ENCODE results near the gene PERCC1.
A peak's percentile ranks its signal among the peaks of the same experiment; 100 is the strongest.

The PERCC1 gene

DNA sequence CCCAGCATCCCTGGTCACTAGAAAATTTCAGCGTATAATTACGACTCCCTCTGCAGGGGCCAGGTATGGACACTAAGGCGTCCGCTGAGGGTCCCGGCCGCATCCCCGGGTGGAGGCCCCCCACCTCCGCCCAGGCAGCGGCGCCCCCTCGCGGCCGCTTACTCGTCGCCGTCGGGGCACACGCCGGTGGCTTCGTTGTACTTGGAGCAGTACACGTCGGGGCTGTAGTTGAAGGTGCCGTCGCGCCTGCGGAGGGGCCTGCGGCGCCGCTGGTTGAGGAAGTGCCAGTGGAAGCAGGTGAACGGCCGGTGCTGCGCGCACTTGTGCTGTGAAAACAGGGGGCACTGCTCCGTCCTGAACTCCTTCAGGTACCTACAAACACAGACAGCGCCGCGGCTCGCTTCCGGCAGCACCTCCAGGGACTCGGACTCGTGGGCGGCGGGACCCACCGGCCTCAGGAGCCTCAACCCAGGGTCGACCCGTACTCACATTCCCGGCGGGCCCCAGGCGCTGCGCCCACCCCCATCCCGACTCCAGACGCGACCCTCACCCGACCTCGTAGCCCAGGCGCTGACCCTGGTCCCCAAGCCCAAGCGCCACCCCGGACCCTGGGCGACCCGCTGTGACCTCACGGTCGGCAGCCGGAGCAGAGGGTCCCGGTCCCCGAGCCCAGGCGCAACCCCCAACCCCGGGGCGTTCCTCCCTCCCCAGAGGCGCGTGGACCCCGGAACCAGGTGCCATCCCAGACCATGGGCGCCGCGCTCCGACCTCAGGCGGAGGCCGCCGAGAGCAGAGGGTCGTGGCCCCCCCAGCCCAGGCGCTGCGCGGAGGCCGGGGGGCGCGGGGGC lies 17.0 kb upstream of the PERCC1 start:
- DNase-seq = peak; percentile 65

DNA sequence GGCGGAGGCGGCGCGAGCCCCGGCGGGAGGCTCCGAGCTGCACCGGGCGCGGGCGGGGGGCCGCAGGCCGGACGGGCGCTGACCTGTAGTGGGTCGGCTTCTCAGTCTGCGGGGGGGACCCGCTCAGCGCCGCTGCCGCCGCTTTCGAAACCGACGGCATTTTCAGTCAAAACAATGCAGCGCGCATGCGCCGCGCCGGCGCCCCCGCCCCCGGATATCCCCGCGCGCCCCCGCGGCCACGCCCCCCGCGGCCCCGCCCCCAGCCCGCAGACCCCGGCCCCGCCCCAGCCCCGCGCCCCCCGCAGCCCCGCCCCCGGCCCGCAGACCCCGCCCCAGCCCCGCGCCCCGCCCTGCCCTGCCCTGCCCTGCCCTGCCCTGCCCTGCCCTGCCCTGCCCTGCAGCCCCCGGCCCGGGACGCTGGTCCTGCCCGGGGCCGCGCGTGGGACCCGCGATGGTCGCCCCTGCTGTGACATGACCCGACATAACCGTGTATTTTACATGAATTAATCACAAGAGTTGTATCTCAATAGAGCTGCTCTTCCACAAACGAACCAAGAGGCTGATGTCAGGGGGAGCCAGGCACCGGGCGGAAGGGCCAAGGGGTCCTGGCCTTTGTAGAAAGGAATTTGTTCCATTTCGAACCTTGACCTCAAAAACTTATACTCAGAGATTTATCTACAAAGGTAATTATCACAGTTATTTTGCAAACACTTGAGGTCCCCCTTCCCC lies 16.2 kb upstream of the PERCC1 start, which contains the start of gene UNKL:
UNKL (minus strand) TSS at position 173 of the 729 bp plus-strand sequence; CDS start at position 160, 13 bp downstream.
- peak; percentile 77 for DNase-seq

DNA sequence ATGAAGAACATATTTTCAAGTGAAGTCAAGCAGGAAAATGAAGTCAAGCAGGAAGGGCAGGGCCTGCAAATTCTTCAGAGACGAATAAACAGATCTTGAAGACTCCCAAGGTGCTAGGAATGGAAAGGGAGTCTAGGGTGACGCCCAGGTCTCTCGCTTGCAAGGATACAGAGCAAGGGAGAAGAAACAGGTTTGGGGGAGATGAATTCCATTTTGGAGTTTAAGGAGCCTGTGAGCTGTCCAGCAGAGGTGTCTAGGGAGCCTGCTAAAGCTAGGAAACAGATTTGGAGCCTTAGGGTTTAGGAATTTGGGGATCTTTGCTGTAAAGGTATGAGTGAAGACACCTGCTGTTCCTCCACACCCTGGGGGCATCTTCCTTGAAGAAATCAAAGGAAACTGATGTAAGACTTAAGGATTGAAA lies 14.3 kb upstream of the PERCC1 start:
- no peak for DNase-seq

DNA sequence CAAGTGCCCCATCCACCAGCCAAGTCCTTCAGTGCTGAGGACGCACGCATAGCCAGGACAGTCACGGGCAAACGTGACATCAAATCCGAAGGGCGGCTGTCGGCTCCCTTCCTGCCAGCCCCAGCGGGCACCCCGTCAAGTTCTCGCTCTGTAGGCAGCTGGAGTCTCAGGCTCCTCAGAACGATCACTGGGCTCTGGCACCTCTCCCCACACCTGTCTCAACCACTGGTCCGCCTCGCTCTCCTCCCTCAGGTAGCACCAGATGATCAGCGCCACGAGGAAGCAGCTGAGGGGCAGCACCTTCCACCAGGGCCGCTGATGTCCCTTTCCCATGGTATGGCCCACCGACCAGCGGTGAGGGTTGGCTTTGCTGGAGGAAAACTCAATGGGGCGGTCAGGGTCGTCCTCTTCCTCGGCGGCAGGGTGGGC lies 10.8 kb upstream of the PERCC1 start:
- DNase-seq = no peak

DNA sequence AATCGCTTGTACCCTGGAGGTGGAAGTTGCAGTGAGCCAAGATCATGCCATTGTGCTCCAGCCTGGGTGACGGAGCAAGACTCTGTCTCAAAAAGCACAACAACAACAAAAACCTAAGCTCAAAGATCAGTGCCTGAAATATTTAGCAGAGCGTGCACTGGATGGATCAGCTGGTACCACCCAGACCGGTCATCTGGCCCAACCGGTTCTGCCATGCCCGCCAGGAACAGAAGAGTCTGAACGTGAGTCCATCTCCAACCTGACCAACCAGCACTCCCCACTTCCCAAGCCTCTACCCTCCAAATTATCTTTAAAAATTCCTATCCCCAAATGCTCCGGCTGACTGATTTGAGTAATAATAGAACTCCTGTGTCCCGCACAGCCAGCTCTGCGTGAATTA lies 8.8 kb upstream of the PERCC1 start:
- no peak for DNase-seq

DNA sequence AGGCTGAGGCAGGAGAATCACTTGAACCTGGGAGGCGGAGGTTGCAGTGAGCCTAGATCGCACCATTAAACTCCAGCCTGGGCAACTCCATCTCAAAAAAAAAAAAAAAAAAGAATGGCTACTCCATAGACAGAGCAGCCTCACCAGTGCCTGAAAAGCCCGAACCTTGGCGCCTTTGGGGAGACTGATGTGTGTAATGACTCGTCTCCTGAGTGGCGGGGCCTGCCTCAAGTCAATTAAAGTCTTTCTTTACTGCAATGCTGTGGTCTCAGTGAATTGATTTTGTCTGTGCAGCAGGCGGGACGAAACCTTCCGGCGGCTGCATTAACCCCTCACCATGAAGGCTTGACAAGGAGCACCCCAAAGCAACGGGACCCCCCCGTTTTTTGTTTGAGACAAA lies 6.8 kb upstream of the PERCC1 start:
- DNase-seq = no peak

DNA sequence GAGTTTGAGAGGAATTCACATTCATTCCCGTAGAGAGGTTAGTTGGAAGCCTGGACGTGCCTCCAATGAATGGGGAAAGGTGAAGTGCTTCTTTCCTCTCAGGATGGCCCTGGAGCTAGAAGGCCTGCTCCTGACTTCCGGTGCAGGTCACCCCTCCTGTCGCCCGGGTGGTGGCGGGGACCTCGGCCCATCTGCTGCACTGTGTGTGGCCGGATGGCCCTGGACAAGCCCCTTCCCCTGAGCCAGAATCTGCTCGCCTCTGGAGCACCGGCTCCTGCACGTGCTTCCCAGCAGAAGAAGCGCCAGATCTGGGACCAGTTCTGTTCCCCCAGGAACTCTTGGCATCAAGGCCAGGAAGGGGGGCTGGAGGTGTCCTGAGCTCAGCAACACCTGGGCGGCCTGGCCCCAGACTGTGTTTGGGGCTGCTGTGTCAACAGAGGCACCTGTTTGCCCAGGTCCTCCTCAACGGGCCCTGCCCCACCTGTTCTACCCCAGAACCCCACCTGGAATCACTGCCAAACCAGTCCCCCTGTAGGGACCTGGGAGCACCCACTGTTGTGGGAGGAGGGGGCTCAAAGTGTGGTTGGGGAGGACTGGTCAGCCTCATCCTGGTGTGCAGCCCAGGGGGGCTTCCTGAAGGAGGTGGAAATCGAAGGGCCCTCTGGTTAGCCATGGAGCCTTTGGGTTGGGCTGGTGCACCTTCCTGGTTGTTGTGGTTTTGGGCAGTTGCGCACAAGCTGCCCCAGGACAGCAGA lies 5.1 kb upstream of the PERCC1 start:
- no peak for DNase-seq

DNA sequence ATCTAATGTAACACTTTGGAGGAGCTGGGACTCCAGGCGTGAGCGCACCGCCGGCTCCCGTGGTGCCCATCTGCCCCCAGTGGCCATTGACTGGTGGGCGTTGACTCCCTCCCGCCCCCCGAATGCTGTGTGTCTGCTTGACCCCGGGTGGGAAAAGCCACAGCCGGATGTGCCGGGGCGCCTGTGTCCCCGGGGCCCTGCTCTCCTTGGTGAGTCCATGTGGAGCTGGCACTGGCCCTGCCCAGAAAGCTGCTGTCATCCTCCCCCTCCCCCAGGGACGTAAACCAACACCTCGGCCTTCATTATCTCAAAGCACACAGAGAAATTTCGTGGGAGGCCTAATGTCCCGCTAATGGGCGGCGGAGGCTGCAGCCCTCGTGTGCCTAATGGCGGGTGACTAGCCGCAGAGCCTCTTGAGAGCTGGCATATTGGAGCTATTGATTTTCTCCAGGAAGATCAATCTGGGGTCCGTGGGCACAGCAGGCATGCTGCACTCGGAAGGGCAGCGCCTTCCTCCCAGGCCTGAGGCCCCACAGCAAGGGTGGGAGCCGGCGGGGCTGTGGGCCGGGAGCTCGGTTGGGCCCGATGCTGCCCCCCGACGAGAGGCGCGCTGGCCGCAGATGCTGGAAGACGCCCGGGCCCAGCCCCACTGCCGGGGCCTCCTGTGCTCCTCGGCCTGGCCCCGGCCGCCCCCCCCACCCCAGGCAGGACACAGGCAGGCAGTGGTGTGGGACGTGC lies 4.0 kb upstream of the PERCC1 start:
- DNase-seq = peak; percentile 31

DNA sequence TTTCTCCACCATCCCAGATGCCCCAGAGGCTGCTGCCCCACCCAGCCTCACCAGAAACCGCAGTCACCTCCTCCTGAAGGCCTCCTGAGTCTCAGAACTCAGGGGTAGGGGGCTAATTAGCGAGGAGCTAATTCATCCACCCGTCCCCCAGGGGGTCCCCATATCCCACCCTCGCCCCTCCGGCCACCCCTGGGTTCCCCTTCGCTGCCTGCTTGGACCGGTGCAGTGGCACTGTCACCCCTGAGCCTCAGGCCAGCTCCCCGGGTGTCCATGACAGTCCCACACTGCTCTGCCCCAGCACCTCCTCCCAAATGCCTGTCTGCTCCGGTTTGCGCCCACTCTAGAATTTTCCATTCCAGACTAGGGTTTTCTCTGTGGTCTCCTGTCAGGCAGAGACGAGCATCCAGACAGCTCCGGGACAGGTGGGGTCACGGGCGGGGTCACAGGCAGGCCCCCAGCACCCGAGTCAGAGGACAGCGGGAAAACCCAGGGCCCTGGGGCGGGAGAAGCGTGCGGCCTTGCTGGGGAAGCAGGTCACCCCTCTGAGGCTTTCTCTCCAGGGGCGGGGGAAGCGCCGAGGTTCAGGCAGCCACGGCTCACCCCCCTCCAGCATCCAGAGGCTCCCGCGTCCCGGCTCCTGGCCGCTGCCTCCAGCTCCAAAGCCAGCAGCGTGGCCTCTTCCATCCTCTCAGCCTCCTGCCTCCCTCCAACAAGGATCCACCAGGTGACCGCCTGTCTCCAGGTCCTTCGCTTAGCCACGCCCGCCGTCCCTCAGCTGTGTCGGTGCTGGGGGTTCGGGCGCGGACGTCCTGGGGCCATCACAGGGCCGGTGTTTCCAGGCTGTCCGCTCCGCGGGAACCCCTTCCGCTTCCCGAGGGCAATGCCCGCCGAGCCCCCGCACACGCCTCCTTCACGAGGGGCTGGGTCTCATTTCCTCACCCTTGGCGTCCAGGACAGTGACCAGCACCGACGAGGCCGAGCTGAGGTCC lies 3.1 kb upstream of the PERCC1 start:
- no peak for DNase-seq

DNA sequence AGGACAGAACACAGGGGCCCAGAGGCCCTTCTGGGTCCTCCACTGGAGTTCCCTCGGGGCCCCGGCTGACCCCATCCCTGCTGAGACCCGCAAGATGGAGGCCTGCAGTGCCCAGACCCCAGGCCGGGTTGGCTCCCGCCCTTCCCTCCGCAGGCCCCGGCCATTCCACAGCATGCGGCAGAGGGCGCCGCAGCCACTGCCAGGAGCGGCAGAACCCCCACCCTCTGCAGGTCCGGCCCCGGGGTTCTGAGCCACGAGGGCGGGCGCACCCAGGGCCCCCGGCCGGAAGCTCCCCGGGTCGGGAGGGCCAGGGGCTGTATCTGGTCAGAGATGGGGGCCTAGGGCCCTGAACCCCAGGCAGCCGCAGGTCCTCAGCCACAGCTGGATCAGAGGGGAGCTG lies 2.4 kb upstream of the PERCC1 start:
- DNase-seq = no peak

DNA sequence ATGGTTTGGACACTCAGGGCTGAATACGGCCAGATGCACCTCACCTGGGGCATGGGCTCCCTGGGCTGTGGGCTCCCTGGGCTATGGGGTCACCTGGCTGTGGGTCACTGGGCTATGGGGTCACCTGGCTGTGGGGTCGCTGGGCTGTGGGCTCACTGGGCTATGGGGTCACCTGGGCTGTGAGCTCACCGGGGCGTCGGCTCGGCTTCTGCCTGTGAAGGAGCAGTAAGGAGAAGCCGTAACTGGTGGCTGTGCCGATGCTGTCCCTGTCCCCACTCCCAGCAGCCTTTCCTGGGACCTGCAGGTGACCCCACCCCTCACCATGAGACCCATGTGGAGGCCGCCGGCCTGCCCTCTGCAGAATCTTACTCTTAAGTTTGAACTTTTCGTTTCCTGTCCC lies 1.9 kb upstream of the PERCC1 start:
- no peak for DNase-seq

DNA sequence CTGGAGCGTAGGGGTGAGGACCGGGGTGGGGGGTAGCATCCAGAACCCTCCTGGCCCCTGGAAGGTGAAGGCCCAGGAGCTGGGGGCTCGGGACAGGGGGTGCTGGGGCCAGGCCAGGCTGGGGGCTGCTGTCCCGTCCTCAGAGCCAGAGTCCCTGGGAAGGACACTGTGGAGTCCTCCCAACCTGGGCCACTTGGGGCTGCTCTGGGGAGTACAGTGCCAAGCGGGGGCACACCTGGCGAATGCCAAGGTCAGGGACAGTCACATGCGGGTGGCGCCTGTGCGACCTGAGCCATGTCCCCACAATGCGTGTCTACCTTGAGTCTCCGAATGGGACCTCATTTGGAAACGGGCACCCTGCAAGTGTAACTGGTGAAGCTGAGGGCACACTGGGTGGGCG lies 1.2 kb upstream of the PERCC1 start:
- DNase-seq = no peak

DNA sequence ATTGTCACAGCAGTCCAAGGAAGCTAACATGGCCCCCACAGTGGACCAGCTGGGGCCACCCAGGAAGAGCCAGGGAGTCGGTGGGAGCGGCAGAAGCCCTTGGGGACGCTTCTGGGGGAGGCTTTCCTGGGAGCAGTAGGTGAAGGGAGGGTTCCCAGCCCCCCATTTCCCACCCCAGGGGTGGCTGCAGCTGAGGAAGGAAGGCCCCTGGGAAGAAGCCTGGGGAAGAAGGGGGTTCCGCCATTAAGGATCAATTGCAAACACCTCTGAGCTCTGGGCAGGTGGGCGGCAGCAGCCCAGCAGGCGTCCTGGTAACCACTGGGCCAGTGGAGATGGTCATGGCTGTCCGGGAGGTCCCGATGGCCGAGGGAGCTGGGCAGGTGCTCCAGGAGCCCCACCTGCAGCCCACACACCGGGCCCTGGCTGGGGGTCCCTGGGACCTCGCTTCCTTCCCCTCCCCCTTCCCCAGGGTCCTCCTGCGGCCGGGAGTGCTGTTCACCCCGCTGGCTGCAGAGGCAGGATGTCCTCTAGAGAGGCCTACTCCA lies 592 bp upstream of the PERCC1 start:
- DNase-seq = peak; percentile 92

DNA sequence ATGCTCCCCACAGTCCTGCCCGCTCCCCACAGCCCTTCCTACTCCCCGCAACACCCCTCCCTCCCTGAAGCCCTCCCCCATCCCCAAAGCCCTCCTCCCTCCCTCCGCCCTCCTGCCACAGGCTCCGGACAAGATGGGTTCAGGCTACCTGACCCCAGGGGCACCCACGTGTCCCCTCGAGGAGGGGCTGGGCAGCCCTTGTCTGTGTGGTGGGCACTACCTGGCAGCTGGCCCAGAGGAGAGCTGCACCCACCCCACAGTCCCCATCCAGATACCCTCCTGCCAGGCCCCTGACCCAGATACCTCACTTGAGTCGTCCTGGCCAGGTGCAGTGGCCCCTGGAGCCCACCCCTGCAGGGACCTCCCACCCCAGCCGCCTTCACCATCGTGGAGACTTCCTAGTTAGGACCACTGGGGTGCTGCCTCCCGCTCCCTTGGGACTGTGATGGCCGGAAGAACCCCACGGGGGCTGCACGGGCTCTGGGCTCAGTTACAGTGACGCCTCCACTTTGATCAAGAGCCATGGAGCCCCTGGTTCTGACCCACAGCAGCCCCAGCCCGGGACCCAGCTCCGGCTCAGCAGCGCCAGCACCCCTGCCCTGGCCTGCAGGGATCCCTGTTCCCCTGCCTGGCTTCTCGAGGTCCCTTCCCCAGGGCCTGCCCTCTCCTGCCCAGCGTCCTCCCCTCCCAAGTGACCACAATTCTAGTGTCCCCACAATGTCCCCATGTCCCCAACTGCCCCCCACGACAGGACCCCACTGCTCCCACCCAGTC lies 806 bp downstream of the PERCC1 start:
- no peak for DNase-seq

DNA sequence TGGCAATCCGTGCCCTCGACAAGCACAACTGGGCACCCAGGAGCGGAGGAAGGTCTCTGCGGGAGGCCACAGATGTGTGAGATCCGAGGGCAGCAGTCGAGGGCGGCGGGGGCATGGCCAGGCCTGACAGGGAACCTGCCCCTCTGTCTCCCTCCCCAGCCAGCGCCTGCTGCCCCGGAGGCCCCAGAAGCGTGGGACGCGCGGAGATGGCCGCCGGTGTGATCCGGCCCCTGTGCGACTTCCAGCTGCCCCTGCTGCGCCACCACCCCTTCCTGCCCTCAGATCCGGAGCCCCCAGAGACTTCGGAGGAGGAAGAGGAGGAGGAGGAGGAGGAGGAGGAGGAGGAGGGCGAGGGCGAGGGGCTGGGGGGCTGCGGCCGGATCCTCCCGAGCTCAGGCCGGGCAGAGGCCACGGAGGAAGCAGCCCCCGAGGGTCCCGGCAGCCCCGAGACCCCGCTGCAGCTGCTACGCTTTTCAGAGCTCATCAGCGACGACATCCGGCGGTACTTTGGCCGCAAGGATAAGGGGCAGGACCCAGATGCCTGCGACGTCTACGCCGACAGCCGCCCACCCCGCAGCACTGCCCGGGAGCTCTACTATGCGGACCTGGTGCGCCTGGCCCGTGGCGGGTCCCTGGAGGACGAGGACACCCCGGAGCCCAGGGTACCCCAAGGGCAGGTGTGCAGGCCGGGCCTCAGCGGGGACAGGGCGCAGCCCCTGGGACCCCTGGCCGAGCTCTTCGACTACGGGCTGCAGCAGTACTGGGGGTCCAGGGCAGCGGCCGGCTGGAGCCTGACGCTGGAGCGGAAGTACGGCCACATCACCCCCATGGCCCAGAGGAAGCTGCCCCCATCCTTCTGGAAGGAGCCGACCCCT lies 1.7 kb downstream of the PERCC1 start:
- DNase-seq = no peak

DNA sequence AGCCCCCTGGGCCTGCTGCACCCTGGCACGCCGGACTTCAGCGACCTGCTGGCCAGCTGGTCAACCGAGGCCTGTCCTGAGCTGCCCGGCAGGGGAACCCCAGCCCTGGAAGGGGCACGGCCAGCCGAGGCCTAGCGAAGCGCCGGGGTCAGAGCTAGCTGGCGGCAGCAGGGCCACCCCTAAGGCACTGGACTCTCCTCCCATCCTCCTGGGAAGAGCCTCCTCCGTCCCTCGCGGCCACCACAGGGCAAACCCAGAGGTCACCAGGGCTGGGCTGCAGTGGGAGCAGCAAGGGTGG lies 2.3 kb downstream of the PERCC1 start:
- no peak for DNase-seq

DNA sequence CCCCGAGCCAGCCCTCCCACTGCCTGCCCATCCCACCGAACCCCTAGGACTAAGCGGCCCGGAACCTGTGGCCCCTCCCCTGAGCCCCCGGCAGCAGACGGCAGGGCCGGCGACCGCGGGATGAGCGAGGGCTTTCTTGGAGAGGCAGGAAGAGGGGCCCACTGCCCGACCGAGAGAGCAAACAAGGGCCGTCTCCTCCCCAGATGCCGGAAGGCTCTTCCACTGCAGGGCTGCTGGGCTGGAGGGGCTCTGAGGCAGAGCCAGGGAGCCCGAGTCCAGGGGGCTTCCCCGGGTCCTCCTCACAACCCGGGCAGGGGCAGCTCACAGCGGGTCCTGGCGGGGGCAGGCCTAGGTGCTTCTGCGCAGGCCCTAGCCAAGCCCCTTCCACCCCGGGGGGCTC lies 2.9 kb downstream of the PERCC1 start:
- no peak for DNase-seq

DNA sequence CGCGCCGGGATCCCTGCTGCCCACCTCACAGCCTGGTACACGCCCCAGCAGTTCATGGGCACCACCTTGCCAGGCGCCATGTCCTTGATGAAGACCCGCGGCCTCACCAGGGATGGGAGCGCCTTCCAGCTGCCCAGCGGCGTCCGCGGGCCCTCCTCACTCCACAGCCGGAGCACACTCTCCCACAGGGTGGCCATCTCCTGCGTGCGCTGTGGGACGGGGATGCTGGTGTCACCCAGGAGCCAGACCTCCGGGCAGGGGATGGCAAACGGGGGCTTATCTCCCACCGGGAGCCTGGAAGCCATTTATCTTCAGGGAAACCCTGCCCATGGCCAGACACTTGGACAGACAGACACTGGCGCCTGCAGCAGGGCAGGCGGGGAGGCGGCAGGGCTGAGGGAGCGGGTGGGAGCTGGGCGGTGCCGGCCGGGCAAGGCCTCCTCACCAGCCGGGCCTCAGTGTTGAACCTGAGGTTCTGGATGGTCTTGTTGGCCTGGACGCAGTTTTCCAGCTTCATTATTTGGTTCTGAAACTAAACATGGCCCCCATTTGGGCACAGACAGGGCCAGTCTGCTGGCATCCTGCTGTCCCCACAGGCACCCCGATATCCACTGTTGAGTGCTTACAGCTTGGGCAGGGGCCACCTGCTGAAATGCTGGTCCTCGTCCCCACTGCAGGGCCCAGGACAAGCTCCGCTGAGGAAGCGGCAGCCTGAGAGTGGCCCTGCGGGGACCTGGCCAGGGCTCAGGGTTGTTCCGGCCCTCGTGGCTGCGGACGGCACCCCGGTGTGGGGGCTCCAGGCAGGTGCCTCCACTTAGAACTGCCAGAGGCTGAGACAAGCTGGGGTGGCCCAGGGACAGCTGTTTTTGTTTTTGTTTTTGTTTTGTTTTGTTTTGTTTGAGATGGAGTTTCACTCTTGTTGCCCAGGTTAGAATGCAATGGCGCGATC lies 4.0 kb downstream of the PERCC1 start:
- no peak for DNase-seq

Data from NCI-H146 (cell line).